Glutamatergic neuron (in vitro differentiated cells): ENCODE results near the gene KRTAP6-1. TPM values are rescaled to one million over a fixed set of nuclear protein-coding genes. Genes with fewer than 3 reads are reported as not detected.

ENCODE experiments used
- DNase-seq: peaks from one replicate; pipeline ENCODE4 v3.0.0; 2022
- H3K27ac Mint-ChIP-seq: one replicate; pipeline ENCODE4 v1.8.0; 2020; ENCODE audit warnings: mild to moderate bottlenecking, mixed read lengths, inconsistent platforms; ENCODE audit not compliant: unreplicated experiment
- H3K27me3 Mint-ChIP-seq: one replicate; pipeline ENCODE4 v1.8.0; 2020; ENCODE audit warnings: mild to moderate bottlenecking, moderate library complexity, mixed read lengths, inconsistent platforms; ENCODE audit not compliant: unreplicated experiment
- H3K36me3 Mint-ChIP-seq: one replicate; pipeline ENCODE4 v1.8.0; 2020; ENCODE audit warnings: mild to moderate bottlenecking, mixed read lengths, inconsistent platforms; ENCODE audit not compliant: unreplicated experiment
- H3K4me1 Mint-ChIP-seq: one replicate; pipeline ENCODE4 v1.8.0; 2020; ENCODE audit warnings: mild to moderate bottlenecking, low read depth, mixed read lengths, inconsistent platforms; ENCODE audit not compliant: unreplicated experiment
- H3K4me3 Mint-ChIP-seq: one replicate; pipeline ENCODE4 v1.8.0; 2020; ENCODE audit warnings: mild to moderate bottlenecking, mixed read lengths, inconsistent platforms; ENCODE audit not compliant: unreplicated experiment
- H3K9me3 Mint-ChIP-seq: one replicate; pipeline ENCODE4 v1.8.0; 2020; ENCODE audit warnings: mild to moderate bottlenecking, moderate library complexity, mixed read lengths, inconsistent platforms; ENCODE audit not compliant: unreplicated experiment
- total RNA-seq: library from RNA; stranded (reverse); fragmentation: NEBNext Ultra II Directional; extraction: Animal tissue kit (Norgen Biotek cat#: 25700); gene quantifications from one replicate; pipeline ENCODE4 v1.2.1, GENCODE V29; 2021; ENCODE audit not compliant: unreplicated experiment
- TF ChIP-seq, protein P1 (sequence below): fragments of 200-600 bp; sonication (generic); IDR thresholded peaks from one replicate; pipeline ENCODE4 v1.5.0; 2021; ENCODE audit not compliant: partially characterized antibody, unreplicated experiment

KRTAP6-1 gene
- total RNA-seq, 1 donor from 2014 or later: not detected

- no peak for DNase-seq
Measured at GRCh38 chr21:30605968-30606367, 7.8 kb downstream of the KRTAP6-1 start.

GRCh38 chr21:30600787-30601186 is 12.9 kb downstream of the KRTAP6-1 start, which contains the start of gene KRTAP22-1:
TSS of gene KRTAP22-1 (plus strand) at chr21:30601087.
- TF ChIP-seq, protein P1, sequence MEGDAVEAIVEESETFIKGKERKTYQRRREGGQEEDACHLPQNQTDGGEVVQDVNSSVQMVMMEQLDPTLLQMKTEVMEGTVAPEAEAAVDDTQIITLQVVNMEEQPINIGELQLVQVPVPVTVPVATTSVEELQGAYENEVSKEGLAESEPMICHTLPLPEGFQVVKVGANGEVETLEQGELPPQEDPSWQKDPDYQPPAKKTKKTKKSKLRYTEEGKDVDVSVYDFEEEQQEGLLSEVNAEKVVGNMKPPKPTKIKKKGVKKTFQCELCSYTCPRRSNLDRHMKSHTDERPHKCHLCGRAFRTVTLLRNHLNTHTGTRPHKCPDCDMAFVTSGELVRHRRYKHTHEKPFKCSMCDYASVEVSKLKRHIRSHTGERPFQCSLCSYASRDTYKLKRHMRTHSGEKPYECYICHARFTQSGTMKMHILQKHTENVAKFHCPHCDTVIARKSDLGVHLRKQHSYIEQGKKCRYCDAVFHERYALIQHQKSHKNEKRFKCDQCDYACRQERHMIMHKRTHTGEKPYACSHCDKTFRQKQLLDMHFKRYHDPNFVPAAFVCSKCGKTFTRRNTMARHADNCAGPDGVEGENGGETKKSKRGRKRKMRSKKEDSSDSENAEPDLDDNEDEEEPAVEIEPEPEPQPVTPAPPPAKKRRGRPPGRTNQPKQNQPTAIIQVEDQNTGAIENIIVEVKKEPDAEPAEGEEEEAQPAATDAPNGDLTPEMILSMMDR: no peak
- DNase-seq: no peak
- H3K27me3 Mint-ChIP-seq: no peaks in the 10 kb centered on the region

More at GRCh38 chr21:30605968-30606367, 7.8 kb downstream of the KRTAP6-1 start:
- Mint-ChIP-seq H3K9me3 (no peaks in the 10 kb centered on the region), H3K4me1 (no peaks in the 10 kb centered on the region), H3K4me3 (no peak overlapping the region), H3K27me3 (no peaks in the 10 kb centered on the region), H3K36me3 (no peaks in the 10 kb centered on the region), H3K27ac (no peak overlapping the region)
- TF ChIP-seq, protein P1: no peak

DNA sequence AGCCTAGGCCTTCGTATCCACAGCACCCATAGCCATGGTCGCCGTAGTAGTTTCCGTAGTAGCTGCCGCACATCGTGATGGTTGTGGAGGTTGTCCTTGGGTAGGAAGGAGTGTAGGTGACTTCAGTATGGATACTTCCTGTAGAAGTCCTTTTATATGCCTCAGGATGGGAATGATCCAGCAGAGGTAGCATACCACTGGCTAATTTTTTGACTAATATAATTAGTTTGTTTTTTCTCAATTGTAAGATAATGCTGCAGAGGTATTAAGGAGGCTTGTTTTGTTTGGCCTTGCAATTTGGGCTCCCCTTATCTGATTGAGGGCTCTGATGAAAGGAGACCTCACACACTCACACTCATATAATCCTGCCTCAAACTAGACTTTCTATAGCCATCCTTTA is 14.9 kb downstream of the KRTAP6-1 start, which contains the start of gene KRTAP6-2:
Gene KRTAP6-2, minus strand, starts transcription at position 101 of the 400 bp plus-strand sequence. Its CDS starts 28 bp downstream, at position 73.
- TF ChIP-seq, protein P1: no peak
- no peaks in the 10 kb centered on the region for H3K4me1 Mint-ChIP-seq
- no peaks in the 10 kb centered on the region for H3K36me3 Mint-ChIP-seq
- no peak within 1 kb of the TSS for H3K27ac Mint-ChIP-seq
- H3K4me3 Mint-ChIP-seq: no peak within 1 kb of the TSS
- H3K9me3 Mint-ChIP-seq: no peaks in the 10 kb centered on the region
- no peaks in the 10 kb centered on the region for H3K27me3 Mint-ChIP-seq
- no peak for DNase-seq

More at GRCh38 chr21:30600787-30601186, 12.9 kb downstream of the KRTAP6-1 start, which contains the start of gene KRTAP22-1:
- Mint-ChIP-seq H3K4me1 (no peaks in the 10 kb centered on the region), H3K27ac (no peak within 1 kb of the TSS), H3K4me3 (no peak within 1 kb of the TSS), H3K36me3 (no peaks in the 10 kb centered on the region), H3K9me3 (no peaks in the 10 kb centered on the region)

DNA sequence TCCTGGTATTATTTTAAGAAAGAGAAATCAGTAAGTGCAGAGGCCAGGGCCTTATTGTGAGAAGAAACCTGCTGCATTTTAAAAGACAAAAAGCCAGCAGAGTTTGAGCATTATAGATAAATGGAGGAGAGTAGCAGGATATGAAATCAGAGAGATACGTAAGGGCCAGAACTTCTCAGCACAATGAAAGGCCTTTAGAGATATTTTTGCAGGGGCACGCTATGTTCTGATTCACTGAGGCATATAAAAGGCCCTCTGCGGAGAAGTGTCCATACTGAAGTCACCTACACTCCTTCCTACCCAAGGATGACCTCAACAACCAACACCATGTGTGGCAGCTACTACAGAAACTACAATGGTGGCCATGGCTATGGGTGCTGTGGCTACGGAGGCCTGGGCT is 21.6 kb downstream of the KRTAP6-1 start, which contains the start of gene KRTAP6-3:
Gene KRTAP6-3, plus strand, starts transcription at position 301 of the 400 bp plus-strand sequence. Its CDS starts 6 bp downstream, at position 307.
- H3K36me3 Mint-ChIP-seq: no peaks in the 10 kb centered on the region
- TF ChIP-seq, protein P1: no peak
- DNase-seq: no peak
- no peaks in the 10 kb centered on the region for H3K4me1 Mint-ChIP-seq
- peaks cover 2% of the 10 kb centered on the region for H3K9me3 Mint-ChIP-seq
- H3K27ac Mint-ChIP-seq: no peak within 1 kb of the TSS
- H3K27me3 Mint-ChIP-seq: no peaks in the 10 kb centered on the region
- no peak within 1 kb of the TSS for H3K4me3 Mint-ChIP-seq

- Mint-ChIP-seq H3K27me3 (no peaks in the 10 kb centered on the region), H3K36me3 (no peaks in the 10 kb centered on the region), H3K9me3 (peaks cover 2% of the 10 kb centered on the region), H3K27ac (no peak within 1 kb of the TSS), H3K4me1 (no peaks in the 10 kb centered on the region), H3K4me3 (no peak within 1 kb of the TSS)
- TF ChIP-seq, protein P1: no peak
- DNase-seq: no peak
Measured at GRCh38 chr21:30590297-30590696, 23.4 kb downstream of the KRTAP6-1 start, which contains the start of gene KRTAP22-2. TSS of gene KRTAP22-2 (minus strand) at chr21:30590397.
